Endothelial cell of umbilical vein (primary cell): Measurements from ENCODE around the gene LSM3. TPM values are rescaled to one million over a fixed set of nuclear protein-coding genes. Genes with fewer than 3 reads are reported as not detected.
"Not testable (repeated sequence)": the region's sequence is repeated elsewhere in the genome, so short reads cannot be mapped to it uniquely, and the experiment has no call there.

ENCODE experiments used
- BruUV-seq: library from RNA; stranded (reverse); fragments of 400-500 nt; replicated peaks from 2 replicates; lab custom pipeline; 2021; lab: Mats Ljungman, UMichigan
- CTCF ChIA-PET: fragments of 300-600, 350-600 bp; sonication (Branson Sonifier 250); formaldehyde crosslinking; loops from one replicate; lab custom pipeline; 2021; ENCODE audit warnings: antibody characterized with exemption, inconsistent platforms; lab: Charles Lee
- POLR2A ChIA-PET: fragments of 300-600, 350-600 bp; sonication (Branson Sonifier 250); formaldehyde crosslinking; loops from one replicate; lab custom pipeline; 2021; ENCODE audit warnings: antibody characterized with exemption, inconsistent platforms; lab: Charles Lee
- DNase-seq: peaks from one replicate; pipeline ENCODE4 v3.0.0-alpha.2; 2011; ENCODE audit warnings: low read depth, low spot score
- FAIRE-seq: peaks from 2 replicates; lab custom pipeline; 2011; peaks lifted over from hg19 to GRCh38; lab: Jason Lieb, UNC
- H2AFZ ChIP-seq: 2 replicates; pipeline ENCODE4 v1.6.0; 2012; ENCODE audit warnings: low read depth, low read length, control low read depth, inconsistent platforms
- H3K27ac ChIP-seq: 2 replicates; pipeline ENCODE4 v1.5.1; 2011; ENCODE audit warnings: low read depth, mild to moderate bottlenecking, control low read depth, low read length, moderate library complexity; ENCODE audit not compliant: insufficient read depth
- H3K27me3 ChIP-seq, 2 experiments: 2 replicates each; pipeline versions ENCODE4 v1.6.0 to v1.6.1; 2011; ENCODE audit warnings: low read length in 2 of 2, mixed read lengths in 1 of 2; ENCODE audit not compliant: control insufficient read depth in 2 of 2, insufficient read depth in 2 of 2
- H3K36me3 ChIP-seq, 2 experiments: 2 replicates in 1 of 2; 3 replicates in 1 of 2; pipeline ENCODE4 v1.5.1; 2011; ENCODE audit warnings: low read length in 2 of 2, mild to moderate bottlenecking in 1 of 2, moderate library complexity in 1 of 2; ENCODE audit not compliant: control insufficient read depth in 2 of 2, insufficient read depth in 2 of 2; ENCODE audit errors: extremely low read depth in 1 of 2
- H3K4me1 ChIP-seq: 3 replicates; pipeline ENCODE4 v1.5.1; 2011; ENCODE audit warnings: mild to moderate bottlenecking, low read length; ENCODE audit not compliant: control insufficient read depth, insufficient read depth; ENCODE audit errors: extremely low read depth
- H3K4me2 ChIP-seq: 2 replicates; pipeline ENCODE4 v1.6.1; 2011; ENCODE audit warnings: low read length, control low read depth, mixed read lengths; ENCODE audit not compliant: insufficient read depth
- H3K4me3 ChIP-seq, 3 experiments: fragments of 200-600 bp in 1 of 3; sonication (generic), shearing (Covaris generic) in 1 of 3; replicated peaks in 1 of 3; 2 replicates each; pipeline ENCODE4 v1.5.1; 2011 to 2016; ENCODE audit warnings: control low read depth in 3 of 3, low read length in 3 of 3, mild to moderate bottlenecking in 2 of 3, inconsistent platforms in 1 of 3, low read depth in 1 of 3, moderate library complexity in 1 of 3; ENCODE audit not compliant: insufficient read depth in 1 of 3
- H3K79me2 ChIP-seq: 2 replicates; pipeline ENCODE4 v1.6.0; 2012; ENCODE audit warnings: low read length, inconsistent platforms; ENCODE audit not compliant: control insufficient read depth, insufficient read depth
- H3K9ac ChIP-seq: replicated peaks from 2 replicates; pipeline ENCODE3; 2011; ENCODE audit warnings: low read length, control low read depth; ENCODE audit not compliant: insufficient read depth; ENCODE audit errors: extremely low read depth
- H3K9me1 ChIP-seq: replicated peaks from 3 replicates; pipeline ENCODE4 v1.6.0; 2011; ENCODE audit warnings: mild to moderate bottlenecking, low read length; ENCODE audit not compliant: control insufficient read depth, insufficient read depth; ENCODE audit errors: extremely low read depth
- H3K9me3 ChIP-seq: replicated peaks from 2 replicates; pipeline ENCODE4 v1.5.1; 2012; ENCODE audit warnings: low read length, inconsistent platforms; ENCODE audit not compliant: control insufficient read depth, insufficient read depth
- H4K20me1 ChIP-seq: replicated peaks from 2 replicates; pipeline ENCODE3; 2011; ENCODE audit warnings: mild to moderate bottlenecking, low read length; ENCODE audit not compliant: control insufficient read depth, insufficient read depth; ENCODE audit errors: extremely low read depth
- FOS ChIP-seq: IDR thresholded peaks from 2 replicates; pipeline ENCODE4 v1.6.1; 2011; ENCODE audit warnings: mild to moderate bottlenecking, low read length, moderate library complexity, borderline replicate concordance; ENCODE audit not compliant: insufficient read depth
- POLR2AphosphoS5 ChIP-seq: IDR thresholded peaks from 2 replicates; pipeline ENCODE4 v1.6.1; 2012; ENCODE audit warnings: low read depth, mild to moderate bottlenecking, control low read depth, low read length, moderate library complexity; ENCODE audit not compliant: insufficient read depth
- dilution Hi-C: fragments of 300-500 bp; cut with MboI; formaldehyde crosslinking; loops from one replicate; pipeline ENCODE4 v1.15.0; 2019; ENCODE audit warnings: low sequenced_read_pairs; ENCODE audit not compliant: extremely low pct_ligation_motif_present
- intact Hi-C: fragments of 100-400 bp; cut with micrococcal nuclease; formaldehyde crosslinking; loops from one replicate; pipeline ENCODE4 v1.10.0; 2022
- polyA plus RNA-seq, 4 experiments: library from polyadenylated mRNA; depleted of rRNA in 3 of 4; stranded (reverse) in 3 of 4; unstranded in 1 of 4; fragments of >200 nt; gene quantifications; 2 replicates each; pipeline versions ENCODE4 v1.2.1 to v1.2.3, GENCODE V29; 2011 to 2012; ENCODE audit warnings: missing spikeins in 1 of 4
- total RNA-seq: library from RNA; stranded (reverse); gene quantifications from 2 replicates; pipeline ENCODE4 v1.2.3, GENCODE V29; 2021

The LSM3 gene
- total and polyA plus RNA-seq, 2 donors (not counting 3 experiments of a cell fraction or from before 2014, with no cell fraction given) = 4.4 to 13.0 TPM

DNA sequence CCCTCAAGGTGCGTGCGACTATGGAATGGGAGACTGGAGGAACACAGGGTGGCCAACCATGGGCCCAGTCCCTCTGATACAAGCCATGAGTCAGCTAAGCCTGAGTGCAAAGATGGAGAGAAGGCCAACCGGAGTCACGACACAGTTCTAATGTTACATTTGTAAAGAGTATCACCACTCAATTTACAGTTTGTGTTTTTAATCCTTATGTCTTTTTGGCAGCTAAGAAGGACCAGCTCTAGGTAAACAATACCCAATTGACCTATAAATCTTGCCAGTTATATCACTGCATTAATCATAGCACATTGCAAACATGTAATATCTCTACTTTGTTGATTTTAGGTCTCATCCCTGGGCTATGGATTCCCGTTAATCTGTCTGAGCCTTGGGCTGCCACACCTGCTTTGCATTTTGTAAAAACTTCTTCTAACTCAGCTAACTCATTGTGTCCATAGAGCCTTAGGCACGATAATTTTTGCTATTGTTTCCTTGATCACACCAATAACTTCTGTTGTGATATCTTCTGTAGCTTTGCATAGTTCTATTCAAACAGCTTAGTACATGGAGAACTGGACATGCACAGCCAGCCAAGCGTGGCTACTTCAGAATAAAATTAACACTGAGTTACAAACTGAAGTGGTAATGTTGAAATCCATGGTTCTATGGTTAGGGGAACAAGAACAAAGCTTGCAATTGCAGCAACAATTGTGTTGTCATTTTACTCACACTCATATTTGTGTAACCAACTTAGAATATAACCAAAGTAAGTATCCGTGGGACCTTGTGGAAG lies 50.3 kb downstream of the LSM3 start:
- dilution Hi-C loops (no loop called here), intact Hi-C loops (no loop called here)
- no peaks in the 10 kb centered on the region for H3K9me1 ChIP-seq
- no peak overlapping the region for H3K4me3 ChIP-seq
- H3K4me2 ChIP-seq = no peak overlapping the region
- BruUV-seq = no TSS peak
- no peak for FAIRE-seq
- no peak for TF ChIP-seq FOS
- TF ChIP-seq POLR2AphosphoS5 = no peak
- no peaks in the 10 kb centered on the region for H3K27me3 ChIP-seq
- no peaks in the 10 kb centered on the region for H3K36me3 ChIP-seq
- CTCF ChIA-PET = interaction anchor here (0.7 to 1.3 kb wide), 2 partner anchors 25 kb away, joined by 3 to 4 read pairs; no protein-coding TSS in a partner anchor
- H3K27ac ChIP-seq = no peak overlapping the region
- no peaks in the 10 kb centered on the region for H3K9me3 ChIP-seq
- POLR2A ChIA-PET = no interaction called here
- H3K79me2 ChIP-seq = no peaks in the 10 kb centered on the region
- H3K4me1 ChIP-seq = peaks cover 17% of the 10 kb centered on the region
- H3K9ac ChIP-seq = no peak overlapping the region
- no peak for DNase-seq
- no peaks in the 10 kb centered on the region for H4K20me1 ChIP-seq
- no peak overlapping the region for H2AFZ ChIP-seq

GRCh38 chr3:14229695-14230094 lies 51.1 kb downstream of the LSM3 start:
- dilution Hi-C loops, H3K27ac ChIP-seq: not testable (repeated sequence)
- CTCF ChIA-PET = interaction anchor here (0.7 kb wide), 1 partner anchor 26 kb away, joined by 3 read pairs; no protein-coding TSS in a partner anchor

More at GRCh38 chr3:14229695-14230094, 51.1 kb downstream of the LSM3 start:
- H3K27me3 ChIP-seq, H3K79me2 ChIP-seq, H2AFZ ChIP-seq, H3K4me3 ChIP-seq, H4K20me1 ChIP-seq, H3K9me3 ChIP-seq, H3K4me2 ChIP-seq, POLR2A ChIA-PET, H3K9me1 ChIP-seq, intact Hi-C loops, BruUV-seq, H3K36me3 ChIP-seq, FAIRE-seq, DNase-seq, H3K9ac ChIP-seq: not testable (repeated sequence)
- H3K4me1 ChIP-seq = peaks cover 14% of the 10 kb centered on the region
